ENCODE measurements around the gene RAB3IL1.
A peak's percentile ranks its signal among the peaks of the same experiment; 100 is the strongest.

The RAB3IL1 gene

DNA sequence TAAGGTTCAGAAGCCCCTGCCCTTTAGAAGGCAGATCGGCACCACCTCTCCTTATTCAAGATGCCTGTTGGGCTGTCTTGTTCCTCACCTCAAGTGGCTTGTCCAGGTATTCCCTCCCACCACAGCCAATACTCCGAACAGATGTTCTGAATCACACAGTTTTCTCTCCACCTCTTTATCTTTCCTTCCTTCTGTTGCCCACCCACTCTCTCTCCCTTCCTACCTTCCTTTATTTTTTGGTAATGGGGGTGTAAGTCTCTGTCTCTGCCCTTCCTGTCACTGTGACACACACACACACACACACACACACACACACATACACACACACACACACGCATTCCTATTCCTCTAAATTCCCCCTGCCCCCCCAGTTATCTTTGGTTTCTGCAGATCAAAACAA is 41.2 kb upstream of the RAB3IL1 start:
- Histone ChIP-seq H3K27me3 (replicated peaks) (no peaks in the 10 kb centered on the region), H3K27ac (no peak overlapping the region), H3K36me3 (replicated peaks) (peaks cover 3% of the 10 kb centered on the region), H3K4me3 (ENCODE audit: low read depth, low read length) (no peak overlapping the region)
- no peak for DNase-seq
- in situ Hi-C loops (cut with HindIII; ENCODE audit: low pct_ligation_motif_present, low sequenced_read_pairs), result no loop called here
- TF ChIP-seq, protein P1, sequence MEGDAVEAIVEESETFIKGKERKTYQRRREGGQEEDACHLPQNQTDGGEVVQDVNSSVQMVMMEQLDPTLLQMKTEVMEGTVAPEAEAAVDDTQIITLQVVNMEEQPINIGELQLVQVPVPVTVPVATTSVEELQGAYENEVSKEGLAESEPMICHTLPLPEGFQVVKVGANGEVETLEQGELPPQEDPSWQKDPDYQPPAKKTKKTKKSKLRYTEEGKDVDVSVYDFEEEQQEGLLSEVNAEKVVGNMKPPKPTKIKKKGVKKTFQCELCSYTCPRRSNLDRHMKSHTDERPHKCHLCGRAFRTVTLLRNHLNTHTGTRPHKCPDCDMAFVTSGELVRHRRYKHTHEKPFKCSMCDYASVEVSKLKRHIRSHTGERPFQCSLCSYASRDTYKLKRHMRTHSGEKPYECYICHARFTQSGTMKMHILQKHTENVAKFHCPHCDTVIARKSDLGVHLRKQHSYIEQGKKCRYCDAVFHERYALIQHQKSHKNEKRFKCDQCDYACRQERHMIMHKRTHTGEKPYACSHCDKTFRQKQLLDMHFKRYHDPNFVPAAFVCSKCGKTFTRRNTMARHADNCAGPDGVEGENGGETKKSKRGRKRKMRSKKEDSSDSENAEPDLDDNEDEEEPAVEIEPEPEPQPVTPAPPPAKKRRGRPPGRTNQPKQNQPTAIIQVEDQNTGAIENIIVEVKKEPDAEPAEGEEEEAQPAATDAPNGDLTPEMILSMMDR (IDR thresholded peaks at IDR 0.05; ENCODE audit: low read depth, low read length, missing control alignments), result no peak

DNA sequence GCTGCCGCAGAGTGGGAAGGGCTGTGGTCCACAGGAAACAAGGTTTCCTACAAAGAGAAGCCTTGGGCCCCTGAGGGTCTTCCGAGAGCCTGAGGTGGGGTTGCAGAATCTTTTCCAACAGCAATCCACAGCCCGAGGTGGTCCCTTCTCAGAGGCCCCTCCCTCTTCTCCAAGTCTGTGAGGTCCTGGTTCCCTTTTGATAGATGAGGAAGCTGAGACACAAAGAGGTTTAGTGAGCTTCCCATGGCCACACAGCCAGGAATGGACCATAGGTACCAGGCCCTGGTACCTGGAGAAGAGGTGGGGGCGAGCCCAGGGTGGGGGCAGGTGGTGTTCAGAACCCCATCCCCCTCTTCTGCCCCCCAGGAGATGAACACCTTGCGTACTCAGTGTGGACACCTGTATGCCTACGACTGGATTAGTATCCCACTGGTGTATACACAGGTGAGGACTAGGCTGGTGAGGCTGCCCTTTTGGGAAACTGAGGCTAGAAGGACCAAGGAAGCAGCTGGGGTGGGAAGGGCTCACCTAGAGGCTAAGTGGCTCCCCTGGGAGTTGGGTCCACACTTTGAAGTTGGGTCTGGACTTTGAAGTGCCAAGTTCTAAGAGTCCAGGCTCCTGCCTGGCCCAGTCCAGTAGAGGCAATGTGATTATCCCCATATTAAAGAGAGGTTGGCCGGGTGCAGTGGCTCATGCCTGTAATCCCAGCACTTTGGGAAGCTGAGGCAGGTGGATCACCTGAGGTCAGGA is 39.8 kb upstream of the RAB3IL1 start:
- no peaks in the 10 kb centered on the region for H3K36me3 ChIP-seq (replicated peaks)

DNA sequence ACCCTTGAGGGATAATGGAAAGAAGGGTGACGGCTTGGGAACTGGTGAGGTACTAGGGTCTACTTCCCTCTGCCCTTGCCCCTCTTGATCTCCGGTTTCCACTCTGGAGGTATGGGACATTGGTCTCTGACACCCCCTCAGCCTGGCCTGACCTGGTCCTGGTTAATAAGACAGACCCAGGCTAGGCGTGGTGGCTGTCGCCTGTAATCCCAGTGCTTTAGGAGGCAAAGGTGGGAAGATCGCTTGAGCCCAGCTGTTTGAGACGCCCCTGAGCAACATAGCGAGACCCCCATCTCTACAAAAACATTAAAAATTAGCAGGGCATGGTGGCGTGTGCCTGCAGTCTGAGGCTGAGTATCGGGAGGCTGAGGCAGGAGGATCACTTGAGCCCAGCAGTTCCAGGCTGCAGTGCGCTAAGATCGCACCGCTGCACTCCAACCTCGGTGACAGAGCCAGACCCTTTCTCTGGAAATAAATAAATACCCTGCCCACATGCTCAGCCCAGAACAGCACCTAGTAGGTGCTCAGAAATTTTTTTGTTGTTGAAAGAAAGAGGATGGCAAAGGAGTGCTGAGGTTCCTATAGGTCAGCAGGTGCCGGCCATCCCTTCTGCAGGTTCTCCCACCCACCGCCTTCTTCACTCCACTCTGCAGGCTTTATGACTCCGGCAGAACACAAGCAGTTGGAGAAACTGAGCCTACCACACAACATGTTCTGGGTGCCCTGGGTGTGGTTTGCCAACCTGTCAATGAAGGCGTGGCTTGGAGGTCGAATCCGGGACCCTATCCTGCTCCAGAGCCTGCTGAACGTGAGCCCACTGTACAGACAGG is 39.0 kb upstream of the RAB3IL1 start:
- Histone ChIP-seq H3K27ac (no peak overlapping the region), H3K36me3 (replicated peaks) (no peaks in the 10 kb centered on the region), H3K4me3 (ENCODE audit: low read depth, low read length) (no peak overlapping the region)

More for the DNA sequence above, 39.8 kb upstream of the RAB3IL1 start:
- H3K27me3 ChIP-seq (replicated peaks), result no peaks in the 10 kb centered on the region
- DNase-seq, result no peak
- H3K27ac ChIP-seq, result no peak overlapping the region
- TF ChIP-seq, protein P1 (IDR thresholded peaks at IDR 0.05; ENCODE audit: low read depth, low read length, missing control alignments), result no peak
- H3K4me3 ChIP-seq (ENCODE audit: low read depth, low read length), result no peak overlapping the region
- in situ Hi-C loops (cut with HindIII; ENCODE audit: low pct_ligation_motif_present, low sequenced_read_pairs), result no loop called here

DNA sequence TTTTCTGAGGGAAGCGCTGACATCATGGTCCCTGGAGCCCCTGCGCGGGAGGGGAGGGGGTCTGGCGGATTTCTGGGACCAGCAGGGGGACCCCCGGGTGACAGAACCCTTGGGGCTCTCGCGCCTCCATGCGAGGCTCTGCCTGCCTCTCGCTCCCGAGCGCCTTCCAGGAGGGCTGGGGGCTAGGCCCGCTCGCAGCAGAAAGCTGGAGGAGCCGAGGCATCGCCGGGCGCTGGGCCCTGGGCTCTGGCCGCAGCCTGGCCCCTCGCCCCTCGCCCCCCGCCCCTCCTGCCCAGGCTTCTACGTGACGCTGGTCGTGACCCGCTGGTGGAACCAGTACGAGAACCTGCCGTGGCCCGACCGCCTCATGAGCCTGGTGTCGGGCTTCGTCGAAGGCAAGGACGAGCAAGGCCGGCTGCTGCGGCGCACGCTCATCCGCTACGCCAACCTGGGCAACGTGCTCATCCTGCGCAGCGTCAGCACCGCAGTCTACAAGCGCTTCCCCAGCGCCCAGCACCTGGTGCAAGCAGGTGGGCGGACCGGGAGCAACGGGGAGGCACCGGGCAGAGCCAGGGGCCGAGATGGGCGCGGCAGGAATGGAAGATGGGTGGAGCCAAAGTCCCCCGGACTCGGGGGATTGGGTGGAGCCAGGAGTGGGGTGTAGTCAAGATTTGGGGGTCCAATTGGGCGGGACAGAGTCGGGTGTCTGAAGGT is 38.2 kb upstream of the RAB3IL1 start:
- in situ Hi-C loops (cut with HindIII; ENCODE audit: low pct_ligation_motif_present, low sequenced_read_pairs), result no loop called here
- H3K27me3 ChIP-seq (replicated peaks), result no peaks in the 10 kb centered on the region
- TF ChIP-seq, protein P1 (IDR thresholded peaks at IDR 0.05; ENCODE audit: low read depth, low read length, missing control alignments), result no peak
- no peak for DNase-seq
- H3K4me3 ChIP-seq (ENCODE audit: low read depth, low read length), result peak overlapping the region; percentile 45
- H3K36me3 ChIP-seq (replicated peaks), result no peaks in the 10 kb centered on the region
- H3K27ac ChIP-seq, result no peak overlapping the region

More for the DNA sequence above, 39.0 kb upstream of the RAB3IL1 start:
- no peak for DNase-seq
- TF ChIP-seq, protein P1 (IDR thresholded peaks at IDR 0.05; ENCODE audit: low read depth, low read length, missing control alignments), result no peak
- in situ Hi-C loops (cut with HindIII; ENCODE audit: low pct_ligation_motif_present, low sequenced_read_pairs), result no loop called here
- H3K27me3 ChIP-seq (replicated peaks), result no peaks in the 10 kb centered on the region

DNA sequence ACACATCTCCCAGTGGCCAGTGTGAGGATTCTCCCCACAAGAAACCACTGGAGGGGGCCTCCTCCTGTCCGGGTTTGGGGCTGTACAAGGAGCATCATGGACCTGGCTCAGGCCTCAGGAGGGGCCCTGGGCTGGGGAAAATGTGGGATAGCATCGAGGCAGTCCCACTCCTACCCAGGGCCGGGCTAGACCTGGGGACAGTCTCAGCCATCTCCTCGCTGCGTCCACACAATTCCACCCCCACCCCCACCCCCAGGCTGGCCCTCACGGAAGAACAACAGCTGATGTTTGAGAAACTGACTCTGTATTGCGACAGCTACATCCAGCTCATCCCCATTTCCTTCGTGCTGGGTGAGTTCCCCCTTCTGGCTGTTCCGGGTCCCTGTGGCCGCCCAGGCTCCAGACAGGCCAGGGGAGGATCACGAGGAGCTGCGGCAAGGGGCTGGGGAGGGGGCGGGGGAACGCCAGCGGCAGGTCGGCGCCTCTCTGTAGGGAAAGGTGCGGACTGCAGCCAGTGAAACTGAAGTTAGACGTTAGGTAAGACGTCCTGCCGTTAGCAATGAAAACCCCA is 37.6 kb upstream of the RAB3IL1 start:
- Histone ChIP-seq H3K4me3 (ENCODE audit: low read depth, low read length) (peak overlapping the region; percentile 45), H3K36me3 (replicated peaks) (no peaks in the 10 kb centered on the region), H3K27ac (no peak overlapping the region), H3K27me3 (replicated peaks) (no peaks in the 10 kb centered on the region)
- peak; percentile 49 for DNase-seq
- in situ Hi-C loops (cut with HindIII; ENCODE audit: low pct_ligation_motif_present, low sequenced_read_pairs), result no loop called here
- TF ChIP-seq, protein P1 (IDR thresholded peaks at IDR 0.05; ENCODE audit: low read depth, low read length, missing control alignments), result peak; percentile 48
